ENCODE data around the gene NMNAT2. TPM values are rescaled to one million over a fixed set of nuclear protein-coding genes. Genes with fewer than 3 reads are reported as not detected.

NMNAT2 gene
- polyA plus RNA-seq, 1 donor from 2014 or later, result 43.8 TPM

GRCh38 chr1:183287191-183287675 is 130.9 kb downstream of the NMNAT2 start:
- Histone ChIP-seq H3K4me3 (ENCODE audit: low read length) (no peak overlapping the region), H4K20me1 (ENCODE audit: insufficient read depth) (no peaks in the 10 kb centered on the region), H3K27me3 (ENCODE audit: insufficient read depth, low read depth, low read length) (no peaks in the 10 kb centered on the region), H3K36me3 (ENCODE audit: insufficient read depth, low read length) (peaks cover 26% of the 10 kb centered on the region), H3K79me2 (replicated peaks; ENCODE audit: insufficient read depth, low read length) (no peaks in the 10 kb centered on the region), H3K27ac (ENCODE audit: low read length) (no peak overlapping the region), H3K9ac (ENCODE audit: low read length) (no peak overlapping the region), H3K4me2 (ENCODE audit: low read length) (no peak overlapping the region), H3F3A (ENCODE audit: insufficient read depth, low read length, poor library complexity, severe bottlenecking) (no peaks in the 10 kb centered on the region), H2AFZ (ENCODE audit: low read depth, low read length) (no peak overlapping the region), H3K9me3 (ENCODE audit: low read length) (no peaks in the 10 kb centered on the region), H3K9me2 (ENCODE audit: insufficient read depth, low read length) (no peaks in the 10 kb centered on the region)
- TF ChIP-seq CTCF (IDR thresholded peaks at IDR 0.05; ENCODE audit: poor library complexity, severe bottlenecking) (no peak), RAD21 (conservative IDR thresholded peaks at IDR 0.05) (no peak), TAF1 (IDR thresholded peaks at IDR 0.05; ENCODE audit: low read depth) (no peak), MXI1 (conservative IDR thresholded peaks at IDR 0.05; ENCODE audit: poor library complexity, severe bottlenecking) (no peak), EP300 (conservative IDR thresholded peaks at IDR 0.05; ENCODE audit: poor library complexity, severe bottlenecking) (no peak), REST (IDR thresholded peaks at IDR 0.05; ENCODE audit: borderline replicate concordance) (no peak), SMC3 (conservative IDR thresholded peaks at IDR 0.05; ENCODE audit: poor library complexity) (no peak), POLR2AphosphoS5 (IDR thresholded peaks at IDR 0.05) (no peak), EZH2 (IDR thresholded peaks at IDR 0.05; ENCODE audit: borderline replicate concordance, insufficient read depth, low read length, poor library complexity, severe bottlenecking) (no peak)

- Histone ChIP-seq H3K79me2 (replicated peaks; ENCODE audit: insufficient read depth, low read length) (no peaks in the 10 kb centered on the region), H3K9me3 (ENCODE audit: low read length) (no peaks in the 10 kb centered on the region), H2AFZ (ENCODE audit: low read depth, low read length) (no peak overlapping the region), H3K4me2 (ENCODE audit: low read length) (no peak overlapping the region), H3K9ac (ENCODE audit: low read length) (no peak overlapping the region), H3K27ac (ENCODE audit: low read length) (no peak overlapping the region), H3F3A (ENCODE audit: insufficient read depth, low read length, poor library complexity, severe bottlenecking) (no peaks in the 10 kb centered on the region), H3K9me2 (ENCODE audit: insufficient read depth, low read length) (no peaks in the 10 kb centered on the region), H3K36me3 (ENCODE audit: insufficient read depth, low read length) (peaks cover 26% of the 10 kb centered on the region), H3K4me3 (ENCODE audit: low read length) (no peak overlapping the region), H3K27me3 (ENCODE audit: insufficient read depth, low read depth, low read length) (no peaks in the 10 kb centered on the region), H4K20me1 (ENCODE audit: insufficient read depth) (no peaks in the 10 kb centered on the region)
- TF ChIP-seq REST (IDR thresholded peaks at IDR 0.05; ENCODE audit: borderline replicate concordance) (no peak), SMC3 (conservative IDR thresholded peaks at IDR 0.05; ENCODE audit: poor library complexity) (no peak), EP300 (conservative IDR thresholded peaks at IDR 0.05; ENCODE audit: poor library complexity, severe bottlenecking) (no peak), TAF1 (IDR thresholded peaks at IDR 0.05; ENCODE audit: low read depth) (no peak), CTCF (IDR thresholded peaks at IDR 0.05; ENCODE audit: poor library complexity, severe bottlenecking) (no peak), POLR2AphosphoS5 (IDR thresholded peaks at IDR 0.05) (no peak), EZH2 (IDR thresholded peaks at IDR 0.05; ENCODE audit: borderline replicate concordance, insufficient read depth, low read length, poor library complexity, severe bottlenecking) (no peak), MXI1 (conservative IDR thresholded peaks at IDR 0.05; ENCODE audit: poor library complexity, severe bottlenecking) (no peak), RAD21 (conservative IDR thresholded peaks at IDR 0.05) (no peak)
These were observed 132.4 kb downstream of the NMNAT2 start for GRCh38 chr1:183285746-183286145.
